Brain pericyte (primary cell): ENCODE measurements around the gene RALGAPB.

Experiments
- DNase-seq: peaks from one replicate; pipeline ENCODE4 v3.0.0-alpha.2; 2012; ENCODE audit warnings: low read depth, low spot score

RALGAPB gene

GRCh38 chr20:38547288-38548085 is 74.8 kb downstream of the RALGAPB start:
- DNase-seq, result no peak

DNA sequence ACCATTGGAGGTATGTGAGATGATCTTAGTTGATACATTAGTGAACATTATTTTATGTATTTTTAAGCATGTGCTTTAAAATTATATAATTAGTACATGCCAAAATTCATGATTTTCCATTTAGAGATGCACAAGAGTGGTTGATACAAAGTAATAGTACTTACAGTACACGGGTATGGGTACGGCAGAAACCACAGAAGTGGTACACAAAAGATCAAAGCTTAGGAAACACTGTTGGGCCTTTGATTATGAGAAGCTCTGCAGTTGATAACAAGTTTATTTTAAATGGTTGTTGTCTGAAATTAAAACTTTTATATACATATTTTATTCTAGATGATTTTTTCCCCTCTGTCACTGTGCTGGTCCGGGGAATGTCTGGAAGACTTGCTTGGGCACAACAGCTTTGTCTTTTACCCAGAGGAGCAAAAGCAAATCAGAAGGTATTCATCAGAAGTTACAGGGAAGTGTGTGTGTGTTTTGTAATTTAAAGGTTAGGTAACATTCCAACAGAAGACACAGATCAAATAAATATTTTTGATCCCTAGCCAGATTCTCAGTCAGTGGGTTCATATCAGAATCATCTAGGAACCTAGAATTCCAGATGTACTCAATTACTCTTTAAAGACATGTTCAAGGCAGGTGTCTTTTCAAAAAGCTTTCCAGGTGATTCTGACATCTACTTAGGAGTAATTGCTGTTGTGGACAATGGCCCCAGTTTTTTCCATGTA is 75.9 kb downstream of the RALGAPB start:
- DNase-seq, result no peak

DNA sequence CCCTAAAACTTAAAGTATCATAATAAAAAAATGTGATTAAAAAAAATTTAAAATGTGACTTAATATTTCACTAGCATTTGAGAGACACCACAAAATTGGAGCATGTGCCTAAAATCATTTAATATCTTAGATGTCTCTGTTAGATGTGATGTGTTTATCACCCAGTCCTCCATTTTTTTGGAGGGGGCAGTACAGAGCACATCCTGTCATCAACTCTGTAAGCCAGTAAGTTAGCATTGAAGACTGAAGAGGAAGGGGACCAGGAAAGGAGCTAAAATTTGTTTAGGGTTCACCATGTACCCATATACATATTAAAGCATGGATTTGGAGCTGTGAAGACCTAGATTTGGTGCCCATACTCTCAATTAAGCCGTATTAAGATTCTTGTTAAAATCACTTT is 77.6 kb downstream of the RALGAPB start:
- DNase-seq, result no peak

DNA sequence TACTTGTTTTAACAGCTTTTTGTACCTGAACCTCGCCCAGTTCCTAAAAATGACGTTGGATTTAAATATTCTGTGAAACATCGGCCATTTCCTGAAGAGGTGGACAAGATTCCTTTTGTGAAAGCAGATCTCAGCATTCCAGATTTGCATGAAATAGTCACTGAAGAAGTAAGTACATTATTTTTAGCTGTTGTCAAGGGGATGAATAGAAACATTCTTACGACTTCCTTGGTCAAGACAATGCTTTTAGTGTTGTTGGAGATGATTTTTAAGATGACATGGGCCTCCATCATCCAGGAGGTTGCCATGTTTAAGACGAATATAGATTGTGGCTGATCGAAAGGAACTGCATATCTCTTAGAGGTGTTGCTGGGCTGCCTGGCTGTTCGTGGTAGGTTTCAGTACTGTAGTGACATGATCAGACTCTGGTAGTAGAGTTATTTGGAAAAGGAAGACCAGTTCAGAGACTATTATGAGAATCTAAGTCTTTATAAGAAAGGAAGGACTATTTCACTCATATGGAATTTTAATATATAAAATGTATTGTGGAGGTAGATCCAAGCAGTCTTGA is 78.5 kb downstream of the RALGAPB start:
- no peak for DNase-seq

DNA sequence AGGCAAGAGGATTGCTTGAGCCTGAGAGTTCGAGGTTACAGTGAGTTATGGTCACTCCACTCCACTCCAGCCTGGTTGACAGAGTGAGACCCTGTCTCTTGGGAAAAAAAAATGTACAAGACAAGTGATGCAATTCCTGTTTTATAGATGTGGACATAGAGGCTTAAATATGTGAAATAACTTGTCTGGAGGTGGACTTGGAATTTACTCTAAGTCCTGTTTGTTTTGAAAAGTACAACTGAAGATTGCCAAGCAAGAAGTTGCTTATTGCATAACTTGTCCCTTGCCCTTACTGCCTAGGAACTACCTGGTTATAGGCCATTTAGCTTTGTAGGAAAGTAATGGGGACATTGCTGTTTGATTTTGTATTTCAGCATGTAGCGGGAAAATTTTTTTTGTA is 82.3 kb downstream of the RALGAPB start:
- DNase-seq, result no peak

DNA sequence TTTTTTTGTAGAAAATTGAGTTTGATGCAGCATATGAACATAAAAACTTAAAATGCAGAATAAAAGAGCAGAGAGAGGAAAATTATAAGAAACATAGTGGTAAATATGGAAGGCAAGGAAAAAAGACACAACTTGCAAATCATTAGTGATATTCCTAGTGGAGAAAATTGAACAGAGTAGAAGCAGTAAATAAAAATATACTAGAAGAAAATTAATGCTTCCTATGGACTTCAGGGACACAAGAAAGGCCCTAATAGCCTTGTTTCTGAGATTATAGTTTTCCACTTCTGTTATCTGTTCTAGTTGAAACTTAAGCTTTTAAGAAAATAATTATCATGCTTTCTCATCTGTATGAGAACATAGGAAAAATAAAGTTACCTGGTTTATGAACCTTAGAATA is 82.8 kb downstream of the RALGAPB start:
- DNase-seq, result no peak

DNA sequence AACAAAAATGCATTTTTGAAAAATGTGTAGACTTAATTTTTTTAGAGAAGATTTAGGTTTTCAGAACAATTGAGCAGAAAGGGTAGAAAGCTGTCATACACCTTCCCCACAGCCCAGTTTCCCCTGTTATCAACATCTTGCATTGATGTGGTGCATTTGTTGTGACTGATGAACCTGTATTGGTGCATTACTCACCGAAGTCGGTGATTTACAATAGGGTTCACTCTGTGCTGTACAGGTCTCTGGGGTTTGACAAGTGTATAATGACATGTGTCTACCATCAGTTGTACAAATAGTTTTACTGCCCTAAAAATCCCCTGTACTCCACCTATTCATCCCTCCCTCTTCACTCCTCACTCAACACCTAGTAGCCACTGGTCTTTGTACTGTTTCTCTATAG is 84.5 kb downstream of the RALGAPB start:
- no peak for DNase-seq

GRCh38 chr20:38558596-38559360 is 86.1 kb downstream of the RALGAPB start:
- DNase-seq, result no peak

DNA sequence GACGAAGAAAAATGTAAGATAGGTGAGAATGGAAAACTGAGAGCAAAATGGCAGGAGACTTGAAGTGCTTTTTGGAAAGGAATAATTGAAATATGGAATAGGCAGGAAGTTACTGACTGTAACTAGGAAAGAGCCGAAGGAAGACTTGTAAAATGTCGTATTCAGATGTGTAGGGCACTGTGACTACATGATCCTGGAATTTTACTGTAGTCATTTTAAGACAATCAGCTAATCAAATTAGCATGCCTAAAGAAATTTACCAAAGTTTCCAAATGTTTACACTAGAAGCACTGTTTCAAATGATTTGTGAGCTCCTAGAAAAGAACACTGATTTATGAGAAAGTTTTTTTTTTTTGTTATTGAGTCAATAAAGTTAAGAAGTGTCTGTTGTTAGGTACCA is 87.1 kb downstream of the RALGAPB start:
- no peak for DNase-seq

DNA sequence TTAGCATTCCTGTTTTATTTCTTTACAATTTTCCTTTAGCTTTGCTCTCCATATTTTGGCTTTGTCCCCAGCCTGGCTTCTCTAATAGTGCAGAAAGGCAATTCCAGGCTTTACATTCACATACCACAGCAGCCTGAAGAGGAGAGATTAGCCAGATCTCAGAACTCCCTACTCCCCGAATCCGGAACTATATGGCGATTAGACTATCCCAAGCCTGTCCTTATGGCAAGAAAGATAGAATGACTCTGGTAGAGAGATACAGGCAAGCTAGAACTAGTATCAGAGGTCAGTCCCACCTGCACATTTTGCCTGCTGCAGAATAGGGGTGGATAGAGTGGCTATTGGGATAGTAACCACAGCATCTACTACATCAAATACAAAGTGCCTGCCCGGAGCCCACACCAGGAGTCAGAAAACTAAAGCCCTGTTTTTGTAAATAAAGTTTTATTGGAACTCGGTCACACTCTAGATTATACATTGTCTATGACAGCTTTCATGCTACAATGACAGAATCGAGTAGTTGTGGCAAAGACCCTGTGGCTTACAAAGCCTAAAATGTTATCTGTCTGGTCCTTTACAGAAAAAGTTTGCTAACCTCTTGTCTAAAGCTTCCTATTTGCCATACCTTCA is 91.3 kb downstream of the RALGAPB start:
- DNase-seq, result no peak

GRCh38 chr20:38564680-38565079 is 92.0 kb downstream of the RALGAPB start:
- DNase-seq, result no peak

GRCh38 chr20:38566036-38566598 is 93.5 kb downstream of the RALGAPB start:
- no peak for DNase-seq

DNA sequence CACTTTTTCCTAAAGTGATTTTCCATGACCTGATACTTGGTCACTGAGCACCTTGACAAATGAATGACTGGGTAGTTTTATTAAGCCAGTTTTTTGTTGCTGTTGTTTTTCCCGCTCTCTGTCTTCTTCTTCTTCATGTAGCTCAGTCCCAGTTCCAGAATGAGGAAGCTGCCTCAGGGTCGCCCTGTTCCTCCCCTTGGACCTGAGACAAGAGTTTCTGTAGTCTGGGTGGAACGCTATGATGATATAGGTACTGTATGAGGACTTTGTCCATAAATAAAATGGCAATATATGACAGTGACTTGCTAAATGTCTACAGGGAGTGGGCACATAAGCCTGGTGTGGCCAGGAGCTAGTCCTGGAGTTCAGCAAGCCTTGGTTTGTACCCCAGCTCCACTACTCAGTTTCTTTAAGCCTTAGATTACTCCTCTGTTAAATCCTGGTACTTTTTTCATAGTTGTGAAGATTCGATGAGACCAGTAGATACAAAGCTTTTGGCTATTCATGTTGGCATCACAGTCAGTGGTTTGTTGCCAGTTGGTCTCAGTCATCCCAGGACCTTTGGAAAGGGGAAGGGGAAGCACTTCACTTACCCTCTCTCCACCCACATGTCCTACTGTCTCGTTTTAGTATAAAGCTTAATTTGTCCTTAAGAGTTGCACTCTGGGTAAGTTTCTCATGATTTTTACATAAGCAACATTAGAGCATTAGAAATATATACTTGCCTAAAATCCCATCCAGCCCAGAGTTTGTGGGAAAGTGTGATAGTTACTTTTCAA is 97.3 kb downstream of the RALGAPB start:
- DNase-seq, result no peak

GRCh38 chr20:38573413-38573812 is 100.8 kb downstream of the RALGAPB start:
- no peak for DNase-seq

- DNase-seq, result no peak
Measured at GRCh38 chr20:38579219-38579910, 106.7 kb downstream of the RALGAPB start.

- DNase-seq, result no peak
Measured at GRCh38 chr20:38579921-38580320, 107.3 kb downstream of the RALGAPB start.

DNA sequence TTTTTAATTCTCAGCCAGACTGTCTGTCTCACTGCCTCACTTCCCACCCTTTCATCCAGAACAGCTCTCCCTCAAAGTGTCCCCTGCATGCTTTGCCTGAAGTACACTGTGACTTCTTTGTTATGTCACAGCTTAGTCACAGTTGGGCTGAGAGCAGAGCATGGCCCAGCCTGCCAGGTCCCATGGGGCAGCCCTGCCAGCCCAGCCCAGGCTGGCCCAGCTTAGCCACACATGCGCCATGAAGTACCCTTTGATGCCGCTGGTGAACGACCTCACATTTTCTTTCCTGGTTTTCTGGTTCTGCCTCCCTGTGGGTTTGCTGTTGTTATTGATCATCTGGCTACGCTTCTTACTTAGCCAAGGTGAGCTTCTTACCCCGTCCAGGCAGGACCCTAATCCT is 108.4 kb downstream of the RALGAPB start, which contains the start of gene ADIG:
Gene ADIG (plus strand): TSS at position 185 of the 400 bp plus-strand sequence. CDS start 54 bp downstream, at position 239.
- no peak for DNase-seq

DNA sequence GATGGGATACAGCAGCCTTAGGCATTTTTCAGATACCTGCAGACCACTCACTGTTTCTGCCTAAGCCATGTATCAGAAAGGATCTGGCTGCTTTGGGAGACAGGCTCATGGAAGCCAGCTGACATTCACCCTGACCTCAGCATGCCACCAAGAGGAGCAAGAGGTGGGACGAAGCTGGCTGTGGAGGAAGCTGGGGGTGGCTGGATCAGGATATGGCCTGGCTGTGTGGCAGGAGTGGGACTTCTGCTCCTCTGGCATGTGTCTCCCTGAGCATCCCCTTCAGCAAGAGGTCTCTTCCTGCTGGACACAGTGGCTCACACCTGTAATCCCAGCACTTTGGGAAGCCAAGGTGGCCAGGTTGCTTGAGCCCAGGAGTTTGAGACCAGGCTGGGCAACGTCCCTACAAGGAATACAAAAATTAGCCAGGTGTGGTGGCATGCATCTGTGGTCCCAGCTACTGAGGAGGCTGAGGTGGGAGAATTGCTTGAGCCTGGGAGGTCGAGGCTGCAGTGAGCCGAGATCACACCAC is 109.3 kb downstream of the RALGAPB start:
- DNase-seq, result no peak

DNA sequence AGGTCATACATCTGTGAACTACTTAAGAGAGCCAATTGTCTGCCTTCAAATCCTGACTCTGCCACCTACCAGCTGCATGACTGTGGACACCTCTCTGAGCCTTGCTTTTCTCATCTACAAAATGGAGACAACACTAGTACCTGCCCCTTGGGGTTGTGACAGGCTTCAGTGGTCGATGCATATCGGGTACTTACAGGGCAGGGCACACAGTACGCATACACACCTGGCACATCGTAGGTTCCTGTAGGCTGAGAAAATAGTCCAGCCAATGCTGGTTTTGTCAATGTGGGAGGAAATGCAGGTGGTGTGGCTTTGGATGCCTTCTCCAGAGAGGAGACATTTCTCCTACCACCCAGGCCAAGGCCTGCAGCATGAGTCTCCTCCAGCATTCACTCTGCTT is 110.7 kb downstream of the RALGAPB start:
- DNase-seq, result no peak
